ENCODE measurements around the gene LRFN2. TPM values are rescaled to one million over a fixed set of nuclear protein-coding genes. Genes with fewer than 3 reads are reported as not detected.

Gene LRFN2
- total RNA-seq, 1 donor from 2014 or later, result not detected

GRCh38 chr6:40391086-40391485 lies 196.1 kb downstream of the LRFN2 start:
- TF ChIP-seq CTCF (conservative IDR thresholded peaks at IDR 0.05), result no peak
- no peak for DNase-seq (ENCODE audit: low read depth, low spot score)
- Mint-ChIP-seq H3K36me3 (ENCODE audit: low read depth) (no peaks in the 10 kb centered on the region), H3K4me1 (peaks cover 4% of the 10 kb centered on the region), H3K27ac (ENCODE audit: unreplicated experiment) (no peak overlapping the region), H3K9me3 (no peaks in the 10 kb centered on the region), H3K27me3 (ENCODE audit: low read depth) (peaks cover 36% of the 10 kb centered on the region), H3K4me3 (no peak overlapping the region)

GRCh38 chr6:40390144-40390800 lies 196.9 kb downstream of the LRFN2 start:
- Mint-ChIP-seq H3K4me1 (peaks cover 4% of the 10 kb centered on the region), H3K27me3 (ENCODE audit: low read depth) (peaks cover 37% of the 10 kb centered on the region), H3K27ac (ENCODE audit: unreplicated experiment) (no peak overlapping the region), H3K9me3 (no peaks in the 10 kb centered on the region), H3K36me3 (ENCODE audit: low read depth) (no peaks in the 10 kb centered on the region), H3K4me3 (no peak overlapping the region)
- no peak for TF ChIP-seq CTCF (conservative IDR thresholded peaks at IDR 0.05)
- no peak for DNase-seq (ENCODE audit: low read depth, low spot score)

GRCh38 chr6:40389254-40389653 lies 197.9 kb downstream of the LRFN2 start:
- H3K9me3 Mint-ChIP-seq, result no peaks in the 10 kb centered on the region
- no peaks in the 10 kb centered on the region for H3K36me3 Mint-ChIP-seq (ENCODE audit: low read depth)
- no peak overlapping the region for H3K27ac Mint-ChIP-seq (ENCODE audit: unreplicated experiment)
- H3K27me3 Mint-ChIP-seq (ENCODE audit: low read depth), result peaks cover 42% of the 10 kb centered on the region
- no peak overlapping the region for H3K4me3 Mint-ChIP-seq
- H3K4me1 Mint-ChIP-seq, result peaks cover 4% of the 10 kb centered on the region
- no peak for TF ChIP-seq CTCF (conservative IDR thresholded peaks at IDR 0.05)
- no peak for DNase-seq (ENCODE audit: low read depth, low spot score)

GRCh38 chr6:40387871-40388264 lies 199.3 kb downstream of the LRFN2 start:
- TF ChIP-seq CTCF (conservative IDR thresholded peaks at IDR 0.05), result no peak
- H3K27me3 Mint-ChIP-seq (ENCODE audit: low read depth), result peaks cover 38% of the 10 kb centered on the region
- no peaks in the 10 kb centered on the region for H3K9me3 Mint-ChIP-seq
- no peaks in the 10 kb centered on the region for H3K36me3 Mint-ChIP-seq (ENCODE audit: low read depth)
- H3K4me1 Mint-ChIP-seq, result peaks cover 4% of the 10 kb centered on the region
- DNase-seq (ENCODE audit: low read depth, low spot score), result no peak
- no peak overlapping the region for H3K27ac Mint-ChIP-seq (ENCODE audit: unreplicated experiment)
- no peak overlapping the region for H3K4me3 Mint-ChIP-seq

- Mint-ChIP-seq H3K4me1 (peaks cover 4% of the 10 kb centered on the region), H3K9me3 (no peaks in the 10 kb centered on the region), H3K27ac (ENCODE audit: unreplicated experiment) (no peak overlapping the region), H3K36me3 (ENCODE audit: low read depth) (no peaks in the 10 kb centered on the region), H3K4me3 (no peak overlapping the region), H3K27me3 (ENCODE audit: low read depth) (peaks cover 38% of the 10 kb centered on the region)
- DNase-seq (ENCODE audit: low read depth, low spot score), result no peak
- TF ChIP-seq CTCF (conservative IDR thresholded peaks at IDR 0.05), result no peak
Measured at GRCh38 chr6:40387127-40387870, 199.9 kb downstream of the LRFN2 start.

Measured in neural crest cell (in vitro differentiated cells).